Small intestine (tissue), 7 donors: Measurements from ENCODE around the gene SOCS2. TPM values are rescaled to one million over a fixed set of nuclear protein-coding genes. Genes with fewer than 3 reads are reported as not detected.

ENCODE experiments used
- DNase-seq, 2 donors: peaks; one replicate each; pipeline versions ENCODE4 v3.0.0 to v3.0.0-alpha.2; 2013
- FAIRE-seq: peaks from 2 replicates; lab custom pipeline; 2012; peaks lifted over from hg19 to GRCh38; lab: Jason Lieb, UNC
- H3K27ac ChIP-seq, 3 donors: one replicate each; pipeline ENCODE4 v1.5.1; 2013; ENCODE audit warnings: low read length in 2 of 3, mild to moderate bottlenecking in 2 of 3, control low read depth in 1 of 3, inconsistent platforms in 1 of 3, low read depth in 1 of 3, moderate library complexity in 1 of 3
- H3K27me3 ChIP-seq, 3 donors: one replicate each; pipeline ENCODE4 v1.6.1; 2013; ENCODE audit warnings: low read length in 3 of 3, inconsistent platforms in 1 of 3; ENCODE audit not compliant: control insufficient read depth in 3 of 3, insufficient read depth in 3 of 3
- H3K36me3 ChIP-seq, 3 donors: one replicate each; pipeline ENCODE4 v1.6.1; 2013; ENCODE audit warnings: low read length in 3 of 3, inconsistent platforms in 1 of 3, low read depth in 1 of 3, mild to moderate bottlenecking in 1 of 3, moderate library complexity in 1 of 3; ENCODE audit not compliant: control insufficient read depth in 3 of 3, insufficient read depth in 2 of 3
- H3K4me1 ChIP-seq, 3 donors: one replicate each; pipeline ENCODE4 v1.6.1; 2013; ENCODE audit warnings: low read length in 2 of 3, inconsistent platforms in 1 of 3, low read depth in 1 of 3, mild to moderate bottlenecking in 1 of 3, moderate library complexity in 1 of 3; ENCODE audit not compliant: control insufficient read depth in 3 of 3, insufficient read depth in 2 of 3
- H3K4me3 ChIP-seq, 3 donors: one replicate each; pipeline ENCODE4 v1.5.1; 2013; ENCODE audit warnings: low read length in 3 of 3, control low read depth in 1 of 3, inconsistent platforms in 1 of 3, low read depth in 1 of 3, mild to moderate bottlenecking in 1 of 3, moderate library complexity in 1 of 3
- H3K9me3 ChIP-seq, 2 donors: one replicate each; pipeline ENCODE4 v1.6.1; 2013; ENCODE audit warnings: low read depth in 1 of 2, low read length in 1 of 2; ENCODE audit not compliant: control insufficient read depth in 2 of 2, insufficient read depth in 1 of 2
- WGBS, 3 donors: extraction: QIAGEN DNeasy Blood & Tissue Kit; methylation state at CpG; one replicate each; pipeline ENCODE4 v1.1.7; 2013; 5-methylcytosine and 5-hydroxymethylcytosine counted together
- polyA plus RNA-seq, 4 donors: library from polyadenylated mRNA; stranded (reverse) in 3 of 4; unstranded in 1 of 4; fragments of 200-250 nt in 3 of 4; fragments of 120-200 nt in 1 of 4; gene quantifications; one replicate each; pipeline versions ENCODE4 v1.2.1 to v1.2.3, GENCODE V29; 2013
- donor health status: healthy with polysubstance abuse.
- donor health status: control.
- donor health status: control.
- donor health status: Bipolar disorder and iron deficiency.
- donor health status: healthy.

The SOCS2 gene
- polyA plus RNA-seq, 4 donors, result 10.8 to 31.8 (median 13.2) TPM

- no peak for FAIRE-seq
- Histone ChIP-seq H3K36me3 (peaks cover 0 to 14% (median 0%) of the 10 kb centered on the region in 3 donors), H3K4me1 (peaks cover 0 to 5% (median 3%) of the 10 kb centered on the region in 3 donors), H3K4me3 (peak overlapping the region; percentile 63 to 89 (median 87)), H3K27me3 (no peaks in the 10 kb centered on the region), H3K9me3 (no peaks in the 10 kb centered on the region), H3K27ac (peak overlapping the region; percentile 61 to 94 (median 94))
- DNase-seq, result peak; percentile 84 to 95
- 0 to 1% (median 0%) methylated on average over 39 to 60 of the region's 60 CpGs for WGBS, 3 donors
Measured at GRCh38 chr12:93569656-93570551, 2.6 kb upstream of the SOCS2 start.

GRCh38 chr12:93570552-93571364, 1.7 kb upstream of the SOCS2 start:
- Histone ChIP-seq H3K4me3 (peak overlapping the region; percentile 63 to 89 (median 87)), H3K9me3 (no peaks in the 10 kb centered on the region), H3K4me1 (peaks cover 0 to 5% (median 3%) of the 10 kb centered on the region in 3 donors), H3K36me3 (peaks cover 0 to 10% (median 0%) of the 10 kb centered on the region in 3 donors), H3K27me3 (no peaks in the 10 kb centered on the region), H3K27ac (peak overlapping the region; percentile 75 to 94 (median 94))
- DNase-seq (peak; percentile 96 to 99), FAIRE-seq (no peak)
- 0% methylated on average over 72 to 97 of the region's 97 CpGs for WGBS, 3 donors

- no peak for FAIRE-seq
Measured at GRCh38 chr12:93571365-93571924, 1.0 kb upstream of the SOCS2 start.

GRCh38 chr12:93572712-93573551, 457 bp downstream of the SOCS2 start:
- Histone ChIP-seq H3K9me3 (no peaks in the 10 kb centered on the region), H3K36me3 (peaks cover 0 to 5% (median 0%) of the 10 kb centered on the region in 3 donors), H3K27ac (peak overlapping the region in 2 of 3 donors; percentile 82 to 94), H3K27me3 (no peaks in the 10 kb centered on the region), H3K4me3 (peak overlapping the region; percentile 55 to 89 (median 75)), H3K4me1 (peaks cover 2 to 5% (median 3%) of the 10 kb centered on the region in 3 donors)
- no peak for FAIRE-seq
- peak; percentile 25 to 74 for DNase-seq
- WGBS, 3 donors, result 1% methylated on average over 66 to 75 of the region's 75 CpGs

More at GRCh38 chr12:93571365-93571924, 1.0 kb upstream of the SOCS2 start:
- Histone ChIP-seq H3K36me3 (peaks cover 0 to 5% (median 0%) of the 10 kb centered on the region in 3 donors), H3K9me3 (no peaks in the 10 kb centered on the region), H3K4me1 (peaks cover 0 to 5% (median 3%) of the 10 kb centered on the region in 3 donors), H3K4me3 (peak overlapping the region; percentile 63 to 89 (median 87)), H3K27me3 (no peaks in the 10 kb centered on the region), H3K27ac (peak overlapping the region; percentile 75 to 94 (median 94))
- DNase-seq, result peak; percentile 51 to 93
- WGBS, 3 donors, result 1% methylated on average over 35 to 47 of the region's 47 CpGs

GRCh38 chr12:93573552-93574223, 1.2 kb downstream of the SOCS2 start:
- Histone ChIP-seq H3K4me1 (peaks cover 2 to 5% (median 3%) of the 10 kb centered on the region in 3 donors), H3K27ac (peak overlapping the region in 2 of 3 donors; percentile 82 to 94), H3K4me3 (peak overlapping the region; percentile 55 to 89 (median 75)), H3K9me3 (no peaks in the 10 kb centered on the region), H3K36me3 (peaks cover 0 to 5% (median 0%) of the 10 kb centered on the region in 3 donors), H3K27me3 (no peaks in the 10 kb centered on the region)
- FAIRE-seq (no peak), DNase-seq (peak in 1 of 2 donors; percentile 32)
- 6 to 11% (median 10%) methylated on average over 21 of the region's 21 CpGs for WGBS, 3 donors

- peaks cover 0 to 5% (median 4%) of the 10 kb centered on the region in 3 donors for H3K36me3 ChIP-seq
- DNase-seq, result no peak
- 43 to 55% (median 48%) methylated on average over 3 of the region's 3 CpGs for WGBS, 3 donors
- no peaks in the 10 kb centered on the region for H3K27me3 ChIP-seq
- no peak overlapping the region for H3K27ac ChIP-seq
- H3K9me3 ChIP-seq, result no peaks in the 10 kb centered on the region
- H3K4me3 ChIP-seq, result no peak overlapping the region
- H3K4me1 ChIP-seq, result peaks cover 2 to 5% (median 3%) of the 10 kb centered on the region in 3 donors
- FAIRE-seq, result no peak
Measured at GRCh38 chr12:93577222-93577621, 4.7 kb downstream of the SOCS2 start.

GRCh38 chr12:93578221-93578620, 5.7 kb downstream of the SOCS2 start:
- WGBS, 3 donors, result 83 to 93% (median 85%) methylated on average over 5 of the region's 5 CpGs
- no peaks in the 10 kb centered on the region for H3K9me3 ChIP-seq
- no peak overlapping the region for H3K4me3 ChIP-seq
- FAIRE-seq, result no peak
- H3K27ac ChIP-seq, result no peak overlapping the region
- no peaks in the 10 kb centered on the region for H3K27me3 ChIP-seq
- H3K4me1 ChIP-seq, result peaks cover 0 to 3% (median 2%) of the 10 kb centered on the region in 3 donors
- H3K36me3 ChIP-seq, result peaks cover 0 to 5% (median 4%) of the 10 kb centered on the region in 3 donors
- DNase-seq, result no peak
